SK-N-SH treated with all-trans-retinoic acid at 6 μM for 48 hours (cell line): ENCODE results near the gene WNK2.

Experiments used
- ATAC-seq: fragments of 200-7000 bp; cut with Tn5 transposase; 3 replicates; pipeline ENCODE4 v1.9.1; 2020; ENCODE audit warnings: mild to moderate bottlenecking, moderate library complexity
- ARNTL ChIP-seq: fragments of 450-650 bp; formaldehyde crosslinking; IDR thresholded peaks from 2 replicates; pipeline ENCODE4 v1.5.0; 2020; ENCODE audit warnings: low read depth, mild to moderate bottlenecking, moderate library complexity, borderline replicate concordance
- BACH2 ChIP-seq: fragments of 250-450 bp; sonication (Bioruptor Pico); IDR thresholded peaks from 2 replicates; pipeline ENCODE4 v1.9.0; 2021; ENCODE audit warnings: mild to moderate bottlenecking, borderline replicate concordance
- CSDC2 ChIP-seq: fragments of 250-450 bp; sonication (Bioruptor Pico); IDR thresholded peaks from 2 replicates; pipeline ENCODE4 v1.5.0; 2020; ENCODE audit warnings: mild to moderate bottlenecking, moderate library complexity
- GLIS3 ChIP-seq: fragments of 250-450 bp; sonication (Bioruptor Pico); IDR thresholded peaks from 2 replicates; pipeline ENCODE4 v1.5.0; 2020; ENCODE audit warnings: mild to moderate bottlenecking, moderate library complexity
- ISL1 ChIP-seq: fragments of 250-450 bp; sonication (Bioruptor Pico); IDR thresholded peaks from 2 replicates; pipeline ENCODE4 v2.1.2; 2022; ENCODE audit warnings: mild to moderate bottlenecking, moderate library complexity
- OSR1 ChIP-seq: fragments of 250-450 bp; sonication (Bioruptor Pico); IDR thresholded peaks from 2 replicates; pipeline ENCODE4 v1.8.0; 2022; ENCODE audit warnings: moderate library complexity, mild to moderate bottlenecking, inconsistent platforms
- PATZ1 ChIP-seq: fragments of 250-450 bp; sonication (Bioruptor Pico); IDR thresholded peaks from 2 replicates; pipeline ENCODE4 v1.8.0; 2020; ENCODE audit warnings: mild to moderate bottlenecking, moderate library complexity, borderline replicate concordance
- POU6F1 ChIP-seq: fragments of 250-450 bp; sonication (Bioruptor Pico); IDR thresholded peaks from 2 replicates; pipeline ENCODE4 v1.8.0; 2021; ENCODE audit warnings: low read depth, mild to moderate bottlenecking, moderate library complexity, borderline replicate concordance
- PPARA ChIP-seq: fragments of 250-450 bp; sonication (Bioruptor Pico); IDR thresholded peaks from 2 replicates; pipeline ENCODE4 v1.5.0; 2020; ENCODE audit warnings: mild to moderate bottlenecking, borderline replicate concordance
- RARB ChIP-seq: fragments of 250-450 bp; sonication (Bioruptor Pico); IDR thresholded peaks from 2 replicates; pipeline ENCODE4 v1.8.0; 2021; ENCODE audit warnings: mild to moderate bottlenecking, moderate library complexity
- SNAI2 ChIP-seq: fragments of 250-450 bp; sonication (Bioruptor Pico); IDR thresholded peaks from 2 replicates; pipeline ENCODE4 v1.5.0; 2020; ENCODE audit warnings: mild to moderate bottlenecking, moderate library complexity
- TCF4 ChIP-seq: fragments of 250-450 bp; sonication (Bioruptor Pico); IDR thresholded peaks from 2 replicates; pipeline ENCODE4 v1.8.0; 2021; ENCODE audit warnings: mild to moderate bottlenecking, moderate library complexity, borderline replicate concordance
- TOX ChIP-seq: fragments of 250-450 bp; sonication (Bioruptor Pico); IDR thresholded peaks from 2 replicates; pipeline ENCODE4 v1.8.0; 2021; ENCODE audit warnings: mild to moderate bottlenecking, moderate library complexity, borderline replicate concordance
- TSHZ2 ChIP-seq: fragments of 250-450 bp; sonication (Bioruptor Pico); IDR thresholded peaks from 2 replicates; pipeline ENCODE4 v1.5.0; 2020; ENCODE audit warnings: mild to moderate bottlenecking, moderate library complexity
- ZC3H10 ChIP-seq: fragments of 250-450 bp; sonication (Bioruptor Pico); IDR thresholded peaks from 2 replicates; pipeline ENCODE4 v1.5.1; 2021; ENCODE audit warnings: mild to moderate bottlenecking, moderate library complexity
- ZFP3 ChIP-seq: fragments of 250-450 bp; sonication (Bioruptor Pico); IDR thresholded peaks from 2 replicates; pipeline ENCODE4 v1.5.0; 2020; ENCODE audit warnings: mild to moderate bottlenecking, moderate library complexity
- ZFP30 ChIP-seq: fragments of 450-650 bp; formaldehyde crosslinking; IDR thresholded peaks from 2 replicates; pipeline ENCODE4 v1.5.0; 2022; ENCODE audit warnings: mild to moderate bottlenecking, moderate library complexity
- ZNF565 ChIP-seq: fragments of 450-650 bp; formaldehyde crosslinking; conservative IDR thresholded peaks from 2 replicates; pipeline ENCODE4 v1.5.0; 2020; ENCODE audit warnings: low read depth, mild to moderate bottlenecking, moderate library complexity
- ZNF70 ChIP-seq: fragments of 450-650 bp; formaldehyde crosslinking; IDR thresholded peaks from 2 replicates; pipeline ENCODE4 v1.5.0; 2020; ENCODE audit warnings: mild to moderate bottlenecking, moderate library complexity
- ZNF8 ChIP-seq: fragments of 450-650 bp; formaldehyde crosslinking; IDR thresholded peaks from 2 replicates; pipeline ENCODE4 v1.5.0; 2020; ENCODE audit warnings: mild to moderate bottlenecking, moderate library complexity
- TF ChIP-seq, protein P1 (sequence below): fragments of 250-450 bp; sonication (Bioruptor Pico); IDR thresholded peaks from 2 replicates; pipeline ENCODE4 v1.5.1; 2020; ENCODE audit warnings: low read depth, mild to moderate bottlenecking, moderate library complexity

WNK2 gene

GRCh38 chr9:93235300-93235960 is 51.5 kb downstream of the WNK2 start:
- ATAC-seq, result no peak; the same call in 2 of the 3 replicates
- TF ChIP-seq OSR1 (CRISPR knock-in tag) (no peak), ZFP30 (CRISPR knock-in tag) (no peak), BACH2 (CRISPR knock-in tag) (no peak), CSDC2 (no peak), PATZ1 (CRISPR knock-in tag) (no peak), ZNF8 (no peak), TCF4 (CRISPR knock-in tag) (no peak), TOX (CRISPR knock-in tag) (no peak), ARNTL (CRISPR knock-in tag) (no peak), GLIS3 (CRISPR knock-in tag) (no peak), ZNF70 (CRISPR knock-in tag) (no peak)
- TF ChIP-seq, protein P1, sequence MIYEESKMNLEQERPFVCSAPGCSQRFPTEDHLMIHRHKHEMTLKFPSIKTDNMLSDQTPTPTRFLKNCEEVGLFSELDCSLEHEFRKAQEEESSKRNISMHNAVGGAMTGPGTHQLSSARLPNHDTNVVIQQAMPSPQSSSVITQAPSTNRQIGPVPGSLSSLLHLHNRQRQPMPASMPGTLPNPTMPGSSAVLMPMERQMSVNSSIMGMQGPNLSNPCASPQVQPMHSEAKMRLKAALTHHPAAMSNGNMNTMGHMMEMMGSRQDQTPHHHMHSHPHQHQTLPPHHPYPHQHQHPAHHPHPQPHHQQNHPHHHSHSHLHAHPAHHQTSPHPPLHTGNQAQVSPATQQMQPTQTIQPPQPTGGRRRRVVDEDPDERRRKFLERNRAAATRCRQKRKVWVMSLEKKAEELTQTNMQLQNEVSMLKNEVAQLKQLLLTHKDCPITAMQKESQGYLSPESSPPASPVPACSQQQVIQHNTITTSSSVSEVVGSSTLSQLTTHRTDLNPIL (CRISPR knock-in tag), result no peak

DNA sequence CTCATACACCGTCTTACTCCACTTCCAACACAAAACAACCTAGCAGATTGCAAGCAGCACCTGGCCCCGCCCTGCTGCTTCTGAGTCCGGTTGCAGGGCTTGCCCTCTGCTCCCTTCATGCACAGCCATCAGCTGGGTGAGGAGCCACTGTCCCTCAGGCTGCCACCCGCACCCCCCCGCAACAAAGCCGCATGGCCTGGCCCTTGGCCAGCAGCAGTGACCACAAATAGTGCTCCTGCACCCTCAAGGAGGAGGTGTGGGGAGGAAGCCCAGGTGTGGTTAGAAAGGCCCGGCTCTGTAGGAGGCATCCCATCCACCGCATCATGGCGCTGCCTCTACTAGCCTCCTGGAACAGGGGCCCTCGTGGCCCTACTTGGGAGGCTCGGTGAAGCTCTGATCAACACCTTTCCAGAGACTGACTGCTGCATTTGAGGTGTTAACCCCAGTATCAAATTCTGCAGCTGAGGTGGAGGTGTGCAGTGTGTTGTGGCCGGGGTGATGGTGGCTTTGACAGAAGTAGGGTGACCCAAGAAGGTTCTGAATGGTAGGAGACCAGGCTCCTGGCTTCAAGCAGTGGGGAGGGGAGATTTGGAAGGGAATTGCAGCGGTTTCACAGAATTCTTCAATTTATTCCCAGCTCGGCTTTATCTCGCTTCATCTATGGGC is 52.7 kb downstream of the WNK2 start:
- ATAC-seq, result no peak
- TF ChIP-seq TSHZ2 (CRISPR knock-in tag) (no peak), ZNF70 (CRISPR knock-in tag) (no peak), ZC3H10 (CRISPR knock-in tag) (no peak), SNAI2 (CRISPR knock-in tag) (no peak), RARB (CRISPR knock-in tag) (no peak), ISL1 (CRISPR knock-in tag) (no peak), OSR1 (CRISPR knock-in tag) (no peak), ARNTL (CRISPR knock-in tag) (no peak), CSDC2 (no peak), GLIS3 (CRISPR knock-in tag) (no peak), POU6F1 (CRISPR knock-in tag) (no peak), PATZ1 (CRISPR knock-in tag) (no peak), ZNF565 (CRISPR knock-in tag) (no peak), TOX (CRISPR knock-in tag) (no peak), ZNF8 (no peak), PPARA (no peak), ZFP3 (CRISPR knock-in tag) (no peak)
